HG02571 (cell line): Measurements from ENCODE around the gene HSPB7.
"Not testable (repeated sequence)": the region's sequence is repeated elsewhere in the genome, so short reads cannot be mapped to it uniquely, and the experiment has no call there.

Source experiments
- ATAC-seq: cut with Tn5 transposase; IDR thresholded peaks from one replicate; pipeline ENCODE4 v1.9.1; 2021; ENCODE audit warnings: mild to moderate bottlenecking, moderate library complexity; ENCODE audit not compliant: unreplicated experiment

The HSPB7 gene

GRCh38 chr1:16009030-16009460 is 8.8 kb downstream of the HSPB7 start:
- no peak for ATAC-seq

- no peak for ATAC-seq
Measured at GRCh38 chr1:16007671-16008341, 10.0 kb downstream of the HSPB7 start.

GRCh38 chr1:16006552-16007485 is 11.0 kb downstream of the HSPB7 start:
- ATAC-seq = no peak

GRCh38 chr1:16006010-16006409 is 11.8 kb downstream of the HSPB7 start:
- ATAC-seq = no peak

- no peak for ATAC-seq
Measured at GRCh38 chr1:16005597-16005996, 12.2 kb downstream of the HSPB7 start.

- not testable (repeated sequence) for ATAC-seq
Measured at GRCh38 chr1:16001274-16001673, 16.6 kb downstream of the HSPB7 start.

- no peak for ATAC-seq
Measured at GRCh38 chr1:15998929-15999328, 18.9 kb downstream of the HSPB7 start.

GRCh38 chr1:15997637-15998280 is 20.1 kb downstream of the HSPB7 start:
- ATAC-seq = no peak

GRCh38 chr1:15997076-15997585 is 20.7 kb downstream of the HSPB7 start:
- ATAC-seq = no peak

- no peak for ATAC-seq
Measured at GRCh38 chr1:15994590-15995351, 23.1 kb downstream of the HSPB7 start.

- no peak for ATAC-seq
Measured at GRCh38 chr1:15994081-15994480, 23.8 kb downstream of the HSPB7 start.

GRCh38 chr1:15993666-15994065 is 24.2 kb downstream of the HSPB7 start:
- ATAC-seq = no peak

GRCh38 chr1:15992582-15993500 is 25.0 kb downstream of the HSPB7 start:
- ATAC-seq = no peak

GRCh38 chr1:15992187-15992553 is 25.7 kb downstream of the HSPB7 start:
- no peak for ATAC-seq

- ATAC-seq = no peak
Measured at GRCh38 chr1:15991427-15992186, 26.2 kb downstream of the HSPB7 start.

GRCh38 chr1:15989776-15990175 is 28.1 kb downstream of the HSPB7 start:
- no peak for ATAC-seq

- no peak for ATAC-seq
Measured at GRCh38 chr1:15988856-15989736, 28.7 kb downstream of the HSPB7 start.
